Measurements from ENCODE around the gene NEK6.

Gene NEK6

GRCh38 chr9:124215956-124216355 lies 41.8 kb upstream of the NEK6 start:
- no peak for TF ChIP-seq SIN3A (IDR thresholded peaks at IDR 0.05; ENCODE audit: borderline replicate concordance, insufficient read depth, low read length)
- TF ChIP-seq REST (IDR thresholded peaks at IDR 0.05; ENCODE audit: insufficient read depth in 1 of 2, low read depth in 2 of 2, low read length in 2 of 2) = no peak
- TF ChIP-seq FOXP2 (optimal IDR thresholded peaks at IDR 0.05; ENCODE audit: borderline replicate concordance, extremely low read depth, extremely low read length, insufficient read depth) = no peak

GRCh38 chr9:124216474-124217176 lies 41.1 kb upstream of the NEK6 start:
- TF ChIP-seq TAF1 (IDR thresholded peaks at IDR 0.05; ENCODE audit: borderline replicate concordance, insufficient read depth, low read length) (no peak), POLR2AphosphoS5 (IDR thresholded peaks at IDR 0.05; ENCODE audit: low read depth, low read length) (no peak), SIN3A (IDR thresholded peaks at IDR 0.05; ENCODE audit: borderline replicate concordance, insufficient read depth, low read length) (no peak), REST (IDR thresholded peaks at IDR 0.05; ENCODE audit: insufficient read depth in 1 of 2, low read depth in 2 of 2, low read length in 2 of 2) (no peak), FOXP2 (optimal IDR thresholded peaks at IDR 0.05; ENCODE audit: borderline replicate concordance, extremely low read depth, extremely low read length, insufficient read depth) (no peak)

GRCh38 chr9:124217836-124218437 lies 39.8 kb upstream of the NEK6 start:
- no peak for TF ChIP-seq REST (IDR thresholded peaks at IDR 0.05; ENCODE audit: insufficient read depth in 1 of 2, low read depth in 2 of 2, low read length in 2 of 2)
- TF ChIP-seq TAF1 (IDR thresholded peaks at IDR 0.05; ENCODE audit: borderline replicate concordance, insufficient read depth, low read length) = no peak
- TF ChIP-seq POLR2AphosphoS5 (IDR thresholded peaks at IDR 0.05; ENCODE audit: low read depth, low read length) = no peak
- TF ChIP-seq SIN3A (IDR thresholded peaks at IDR 0.05; ENCODE audit: borderline replicate concordance, insufficient read depth, low read length) = no peak
- TF ChIP-seq FOXP2 (optimal IDR thresholded peaks at IDR 0.05; ENCODE audit: borderline replicate concordance, extremely low read depth, extremely low read length, insufficient read depth) = no peak

- TF ChIP-seq POLR2AphosphoS5 (IDR thresholded peaks at IDR 0.05; ENCODE audit: low read depth, low read length) (no peak), SIN3A (IDR thresholded peaks at IDR 0.05; ENCODE audit: borderline replicate concordance, insufficient read depth, low read length) (no peak), REST (IDR thresholded peaks at IDR 0.05; ENCODE audit: insufficient read depth in 1 of 2, low read depth in 2 of 2, low read length in 2 of 2) (no peak), FOXP2 (optimal IDR thresholded peaks at IDR 0.05; ENCODE audit: borderline replicate concordance, extremely low read depth, extremely low read length, insufficient read depth) (no peak), TAF1 (IDR thresholded peaks at IDR 0.05; ENCODE audit: borderline replicate concordance, insufficient read depth, low read length) (no peak)
Observed at GRCh38 chr9:124218438-124218982, 39.2 kb upstream of the NEK6 start.

All from PFSK-1 (cell line).